ENCODE results near the gene PDCD5.
A peak's percentile ranks its signal among the peaks of the same experiment; 100 is the strongest.

The PDCD5 gene

GRCh38 chr19:32594021-32594420 is 13.0 kb downstream of the PDCD5 start:
- no peak for DNase-seq (ENCODE audit: extremely low read depth, low read depth)
- TF ChIP-seq, protein P1, sequence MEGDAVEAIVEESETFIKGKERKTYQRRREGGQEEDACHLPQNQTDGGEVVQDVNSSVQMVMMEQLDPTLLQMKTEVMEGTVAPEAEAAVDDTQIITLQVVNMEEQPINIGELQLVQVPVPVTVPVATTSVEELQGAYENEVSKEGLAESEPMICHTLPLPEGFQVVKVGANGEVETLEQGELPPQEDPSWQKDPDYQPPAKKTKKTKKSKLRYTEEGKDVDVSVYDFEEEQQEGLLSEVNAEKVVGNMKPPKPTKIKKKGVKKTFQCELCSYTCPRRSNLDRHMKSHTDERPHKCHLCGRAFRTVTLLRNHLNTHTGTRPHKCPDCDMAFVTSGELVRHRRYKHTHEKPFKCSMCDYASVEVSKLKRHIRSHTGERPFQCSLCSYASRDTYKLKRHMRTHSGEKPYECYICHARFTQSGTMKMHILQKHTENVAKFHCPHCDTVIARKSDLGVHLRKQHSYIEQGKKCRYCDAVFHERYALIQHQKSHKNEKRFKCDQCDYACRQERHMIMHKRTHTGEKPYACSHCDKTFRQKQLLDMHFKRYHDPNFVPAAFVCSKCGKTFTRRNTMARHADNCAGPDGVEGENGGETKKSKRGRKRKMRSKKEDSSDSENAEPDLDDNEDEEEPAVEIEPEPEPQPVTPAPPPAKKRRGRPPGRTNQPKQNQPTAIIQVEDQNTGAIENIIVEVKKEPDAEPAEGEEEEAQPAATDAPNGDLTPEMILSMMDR (IDR thresholded peaks at IDR 0.05; ENCODE audit: low read depth, low read length) = no peak

GRCh38 chr19:32595491-32595890 is 14.5 kb downstream of the PDCD5 start:
- no peak for DNase-seq (ENCODE audit: extremely low read depth, low read depth)
- TF ChIP-seq, protein P1 (IDR thresholded peaks at IDR 0.05; ENCODE audit: low read depth, low read length) = no peak

- no peak for DNase-seq (ENCODE audit: extremely low read depth, low read depth)
- TF ChIP-seq, protein P1 (IDR thresholded peaks at IDR 0.05; ENCODE audit: low read depth, low read length) = no peak
Measured at GRCh38 chr19:32598022-32598421, 17.0 kb downstream of the PDCD5 start.

DNA sequence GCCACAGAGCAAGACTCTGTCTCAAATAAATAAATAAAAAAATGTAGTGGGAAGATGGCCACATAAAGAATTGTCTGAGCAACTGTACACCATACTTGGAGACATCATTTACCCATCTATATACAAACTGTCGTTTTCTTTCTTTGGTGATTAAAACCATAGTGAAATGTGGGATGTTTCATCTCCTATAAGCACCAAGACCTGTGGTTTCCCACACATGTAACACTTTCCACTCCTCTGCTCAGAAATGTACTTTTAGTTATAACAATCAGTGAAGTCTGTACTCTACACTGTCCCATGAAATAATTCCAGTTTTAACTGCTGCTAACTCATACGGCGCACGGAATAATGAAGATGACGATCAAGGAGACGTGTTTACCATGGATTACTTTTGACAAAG is 18.3 kb downstream of the PDCD5 start:
- TF ChIP-seq, protein P1 (IDR thresholded peaks at IDR 0.05; ENCODE audit: low read depth, low read length) = no peak
- DNase-seq (ENCODE audit: extremely low read depth, low read depth) = no peak

- TF ChIP-seq, protein P1 (IDR thresholded peaks at IDR 0.05; ENCODE audit: low read depth, low read length) = peak; percentile 75
- peak; percentile 15 for DNase-seq (ENCODE audit: extremely low read depth, low read depth)
Measured at GRCh38 chr19:32599736-32600157, 18.8 kb downstream of the PDCD5 start.

DNA sequence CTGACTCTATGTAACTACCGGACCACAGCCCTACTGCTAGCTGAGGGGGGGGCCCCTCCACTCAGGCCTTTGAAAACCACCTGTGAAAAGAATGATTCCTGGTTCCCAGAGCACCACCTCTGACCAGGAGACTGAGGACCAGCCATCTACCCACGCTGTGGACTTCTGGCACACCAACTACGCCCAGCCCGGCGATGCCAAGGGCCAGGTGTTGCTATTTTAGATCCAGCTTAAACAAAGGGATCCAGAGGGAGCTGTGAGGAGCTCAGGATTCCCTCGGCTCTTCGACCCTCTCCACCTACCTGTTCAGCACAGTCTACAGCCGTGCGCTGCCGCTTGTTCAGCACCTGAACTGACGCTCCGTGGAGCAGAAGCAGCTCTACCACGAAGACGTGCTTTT is 23.0 kb downstream of the PDCD5 start:
- TF ChIP-seq, protein P1 (IDR thresholded peaks at IDR 0.05; ENCODE audit: low read depth, low read length) = no peak
- no peak for DNase-seq (ENCODE audit: extremely low read depth, low read depth)

- TF ChIP-seq, protein P1 (IDR thresholded peaks at IDR 0.05; ENCODE audit: low read depth, low read length) = no peak
- no peak for DNase-seq (ENCODE audit: extremely low read depth, low read depth)
Measured at GRCh38 chr19:32605544-32605943, 24.6 kb downstream of the PDCD5 start.

Measured in AG09319 (cell line).